GM18868 (cell line): ENCODE results near the gene PIP5K1C.
"Not testable (repeated sequence)": the region's sequence is repeated elsewhere in the genome, so short reads cannot be mapped to it uniquely, and the experiment has no call there.

Source experiments
- ATAC-seq: cut with Tn5 transposase; IDR thresholded peaks from one replicate; pipeline ENCODE4 v1.9.1; 2021; ENCODE audit warnings: mild to moderate bottlenecking, moderate library complexity; ENCODE audit not compliant: unreplicated experiment

PIP5K1C gene

DNA sequence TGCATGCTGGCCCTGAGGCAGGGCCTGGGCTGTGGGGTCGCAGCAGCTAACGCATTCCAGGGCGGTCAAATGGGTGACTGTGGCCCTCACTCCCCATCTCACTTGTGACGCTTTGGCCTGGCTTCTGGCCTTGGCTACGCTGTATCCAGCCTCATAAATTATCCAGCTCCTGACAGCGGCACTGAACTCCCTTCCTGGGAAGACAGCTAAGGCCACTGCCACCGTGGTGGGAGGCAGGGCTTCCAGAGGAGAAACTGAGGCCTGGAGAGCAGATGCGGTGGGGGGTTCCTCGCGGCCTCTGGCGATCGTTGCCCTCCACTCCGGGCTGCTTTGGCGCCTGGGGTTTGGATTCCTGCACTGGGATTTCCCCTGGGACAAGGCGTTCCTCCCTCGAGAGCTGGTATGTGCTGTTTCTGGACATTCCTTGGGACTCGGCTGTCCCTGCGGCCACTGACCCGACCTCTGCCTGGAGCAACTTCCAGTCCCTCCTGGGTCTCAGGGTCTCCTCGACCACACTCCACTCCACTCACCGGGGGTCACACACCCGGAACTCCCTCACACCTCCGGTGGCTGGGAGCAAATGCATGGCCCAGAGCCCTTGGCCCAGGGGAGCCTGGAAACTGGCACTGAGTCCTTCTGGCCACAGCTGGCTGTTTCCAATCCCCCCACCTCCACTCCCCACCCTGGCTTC, 97.0 kb downstream of the PIP5K1C start:
- no peak for ATAC-seq

DNA sequence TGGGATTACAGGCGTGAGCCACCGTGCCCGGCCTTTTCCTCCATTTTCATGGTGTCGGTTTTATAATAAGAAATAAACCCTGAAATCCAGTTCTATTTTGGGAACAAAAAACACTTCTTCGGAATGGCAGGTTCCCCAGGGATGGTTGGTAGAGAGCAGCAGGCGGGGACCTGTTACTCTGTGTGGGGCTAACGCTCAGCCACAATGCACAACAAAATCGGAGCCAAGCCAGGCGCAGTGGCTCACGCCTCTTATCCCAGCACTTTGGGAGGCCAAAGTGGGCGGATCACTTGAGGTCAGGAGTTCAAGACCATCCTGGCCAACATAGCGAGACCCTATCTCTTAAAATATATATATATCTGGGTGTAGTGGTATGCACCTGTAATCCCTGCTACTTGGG, 99.2 kb downstream of the PIP5K1C start:
- no peak for ATAC-seq

DNA sequence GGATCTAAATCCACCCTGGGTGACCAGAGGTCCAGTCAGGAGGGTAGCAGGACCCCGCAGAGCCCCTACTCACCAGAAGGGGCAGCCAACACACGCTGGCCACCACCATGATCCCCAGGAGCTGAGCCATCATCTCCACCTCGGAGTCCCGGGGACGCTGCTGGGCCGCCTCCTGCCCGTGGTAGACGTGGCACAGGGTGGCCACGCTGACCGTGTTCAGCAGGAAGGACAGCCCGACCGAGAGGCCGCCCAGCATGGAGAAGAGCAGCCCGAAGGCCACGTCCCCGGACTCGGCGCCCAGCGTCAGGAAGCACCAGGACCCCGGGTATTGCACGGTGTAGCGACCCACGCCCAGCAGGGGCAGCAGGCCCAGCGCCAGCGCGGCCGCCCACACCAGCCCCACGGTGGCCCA, 100.5 kb downstream of the PIP5K1C start:
- no peak for ATAC-seq

DNA sequence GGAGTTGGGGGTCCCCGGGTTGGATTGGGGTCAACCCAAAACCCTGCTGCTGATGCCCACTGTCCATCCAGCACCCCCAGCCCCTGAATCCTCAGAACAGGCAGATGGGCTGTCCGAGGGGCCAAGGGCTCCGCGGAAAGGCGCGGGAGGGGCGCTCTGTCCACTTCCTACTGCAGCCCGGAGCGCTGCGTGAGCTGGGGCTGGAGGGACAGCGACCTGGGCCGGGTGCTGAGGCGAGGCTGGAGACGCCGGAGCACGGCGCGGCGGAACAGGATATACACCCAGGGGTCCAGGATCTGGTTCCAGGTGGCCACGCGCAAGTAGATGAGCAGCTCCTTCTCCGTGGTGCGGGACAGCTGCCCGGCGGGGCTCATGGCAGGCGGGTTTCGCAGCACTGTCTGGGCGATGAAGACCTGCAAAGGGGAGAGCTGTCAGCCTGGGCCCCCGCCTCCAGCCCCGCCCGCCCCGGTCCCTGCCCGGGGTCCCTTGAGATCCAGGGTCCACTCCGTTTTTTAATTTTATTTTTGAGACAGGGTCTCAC, 104.7 kb downstream of the PIP5K1C start:
- no peak for ATAC-seq

DNA sequence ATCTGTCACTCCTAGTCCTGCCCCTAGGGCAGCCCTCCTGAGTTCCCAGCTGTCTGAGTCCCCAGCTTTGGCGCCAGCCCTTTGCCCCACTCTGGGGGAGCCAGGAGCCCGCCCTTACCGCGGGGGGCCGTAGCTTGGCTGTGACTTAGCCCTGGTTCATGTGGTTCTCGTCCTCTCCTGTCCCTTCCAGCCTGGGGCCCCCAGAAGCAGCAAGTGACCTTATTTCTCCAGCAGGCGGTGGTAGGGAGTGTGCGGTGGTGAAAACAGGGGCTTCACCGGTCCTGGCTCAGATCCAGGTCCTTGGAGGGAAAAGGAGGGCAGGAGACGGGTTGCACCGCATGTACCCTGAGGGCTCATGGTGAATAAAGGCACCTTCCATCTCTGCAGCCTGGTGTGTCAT, 107.1 kb downstream of the PIP5K1C start:
- no peak for ATAC-seq

DNA sequence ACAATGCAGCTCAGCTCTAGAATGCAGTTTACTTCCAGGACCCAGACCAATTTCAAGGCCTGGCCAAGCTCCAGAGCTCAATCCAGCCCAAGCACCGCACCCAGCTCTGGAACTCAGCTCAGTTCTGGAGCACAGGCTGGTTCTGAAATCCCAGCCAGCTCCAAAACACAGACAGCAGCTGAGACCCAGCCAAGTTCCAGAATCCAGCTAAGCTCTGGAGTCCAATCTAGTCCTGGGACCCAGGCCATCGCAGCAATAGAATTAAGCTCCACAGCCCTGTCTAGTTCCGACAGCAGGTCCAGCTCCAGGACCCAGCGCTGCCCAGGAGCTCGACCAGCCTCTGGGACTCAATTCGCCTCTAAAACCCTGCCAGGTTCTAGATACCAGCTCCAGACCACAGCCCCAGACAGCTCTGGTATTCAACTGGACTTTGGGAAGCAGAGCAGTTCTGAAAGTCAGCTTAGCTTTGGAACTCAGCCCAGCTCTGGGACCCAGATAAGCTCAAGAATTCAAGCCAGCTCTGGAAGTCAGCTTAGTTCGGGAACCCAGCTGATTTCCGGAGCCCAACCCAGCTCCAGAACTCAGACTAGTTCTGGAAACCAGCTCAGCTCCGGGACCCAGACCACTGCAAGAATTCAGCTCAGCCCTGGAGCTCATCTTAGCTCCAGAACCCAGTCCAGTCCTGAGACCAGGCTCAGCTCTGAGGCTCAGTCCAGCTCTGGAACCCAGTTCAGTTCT, 108.2 kb downstream of the PIP5K1C start:
- no peak for ATAC-seq

DNA sequence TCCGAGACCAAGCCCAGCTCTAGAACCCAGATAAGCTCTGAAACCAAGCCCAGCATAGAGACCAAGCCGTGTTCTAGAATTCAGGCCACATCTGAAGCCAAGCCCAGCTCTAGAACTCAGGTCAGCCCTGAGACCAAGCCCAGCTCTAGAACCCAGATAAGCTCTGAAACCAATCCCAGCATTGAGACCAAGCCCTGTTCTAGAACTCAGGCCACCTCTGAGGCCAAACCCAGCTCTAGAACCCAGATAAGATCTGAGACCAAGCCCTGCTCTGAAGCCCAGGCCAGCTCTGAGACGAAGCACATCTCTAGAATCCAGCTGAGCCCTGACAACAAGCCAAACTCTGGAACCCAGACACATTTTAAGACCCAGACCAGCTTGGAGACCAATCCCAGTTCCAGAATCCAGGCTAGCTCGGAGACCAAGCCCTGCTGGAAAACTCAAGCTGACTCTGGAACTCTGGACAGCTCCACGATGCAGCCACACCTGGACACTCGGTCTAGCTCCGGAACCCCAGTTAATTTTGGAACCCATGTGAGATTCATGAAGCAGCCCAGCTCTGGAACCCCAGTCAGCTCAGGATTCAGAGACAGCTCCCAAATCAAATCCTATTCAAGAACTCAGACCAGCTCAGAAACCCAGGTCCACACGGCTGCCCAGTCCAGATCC, 109.1 kb downstream of the PIP5K1C start:
- no peak for ATAC-seq

DNA sequence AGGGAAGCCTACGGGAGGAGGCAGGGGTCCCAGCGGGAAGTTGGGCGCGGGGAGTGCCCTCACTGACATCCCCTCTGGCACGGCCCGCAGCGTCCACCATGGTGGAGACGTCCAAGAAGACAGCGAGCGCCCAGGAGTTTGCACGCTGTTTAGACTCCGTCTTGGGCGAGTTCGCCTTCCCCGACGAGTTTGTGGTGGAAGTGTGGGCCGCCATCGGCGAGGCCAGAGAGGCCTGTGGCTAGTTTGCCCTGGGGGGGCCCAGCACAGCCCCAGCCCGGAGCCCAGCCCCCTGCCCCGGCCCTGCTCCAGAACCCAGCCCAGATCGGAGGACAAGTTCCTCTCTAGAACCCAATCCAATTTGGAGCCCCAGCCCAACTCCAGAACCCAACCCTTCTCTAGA, 110.3 kb downstream of the PIP5K1C start:
- no peak for ATAC-seq

DNA sequence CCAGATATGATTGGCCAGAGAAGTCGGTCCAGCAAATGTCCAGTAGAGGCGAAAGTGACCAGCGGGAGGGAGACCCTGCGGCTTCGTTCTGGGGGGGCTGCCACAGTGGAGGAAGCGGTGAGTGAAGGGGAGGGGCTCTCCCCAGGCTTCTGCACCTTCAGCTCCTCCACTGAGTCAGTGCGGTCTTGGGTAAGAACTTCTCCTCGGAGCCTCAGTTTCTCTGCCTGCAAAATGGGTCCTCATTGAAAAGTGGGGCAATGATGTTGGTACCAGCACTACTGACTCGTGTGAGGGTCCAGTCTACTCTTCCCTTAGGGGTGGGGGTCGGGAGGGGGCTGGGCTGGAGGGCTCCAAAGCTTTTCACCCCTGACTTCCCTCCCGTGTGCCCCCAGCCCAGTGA, 110.8 kb downstream of the PIP5K1C start:
- ATAC-seq, result no peak

DNA sequence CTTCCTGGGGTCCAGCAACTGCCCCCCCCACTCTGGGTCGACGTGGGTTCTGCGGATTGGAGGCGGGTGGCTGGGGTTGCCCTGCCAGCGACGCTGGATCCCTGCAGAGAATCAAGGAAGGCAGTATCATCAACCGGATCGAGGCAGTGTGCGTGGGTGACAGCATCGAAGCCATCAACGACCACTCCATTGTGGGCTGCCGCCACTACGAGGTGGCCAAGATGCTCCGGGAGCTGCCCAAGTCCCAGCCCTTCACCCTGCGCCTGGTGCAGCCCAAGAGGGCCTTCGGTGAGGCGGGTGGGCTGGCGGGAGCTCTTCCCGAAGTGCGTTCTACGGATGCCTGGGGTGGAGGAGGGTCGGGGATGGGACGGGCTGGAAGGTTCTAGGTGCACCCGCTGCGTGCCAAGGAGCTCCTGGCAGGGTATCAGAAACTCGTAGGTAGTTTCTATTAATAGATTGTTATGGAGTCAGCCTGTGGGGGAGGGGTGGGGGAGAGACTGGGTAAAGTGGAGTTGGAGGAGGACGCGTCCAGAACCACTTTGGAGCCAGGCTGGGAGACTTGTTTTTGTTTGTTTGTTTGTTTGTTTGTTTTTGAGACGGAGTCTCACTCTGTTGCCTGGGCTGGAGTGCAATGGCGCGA, 113.4 kb downstream of the PIP5K1C start:
- no peak for ATAC-seq

DNA sequence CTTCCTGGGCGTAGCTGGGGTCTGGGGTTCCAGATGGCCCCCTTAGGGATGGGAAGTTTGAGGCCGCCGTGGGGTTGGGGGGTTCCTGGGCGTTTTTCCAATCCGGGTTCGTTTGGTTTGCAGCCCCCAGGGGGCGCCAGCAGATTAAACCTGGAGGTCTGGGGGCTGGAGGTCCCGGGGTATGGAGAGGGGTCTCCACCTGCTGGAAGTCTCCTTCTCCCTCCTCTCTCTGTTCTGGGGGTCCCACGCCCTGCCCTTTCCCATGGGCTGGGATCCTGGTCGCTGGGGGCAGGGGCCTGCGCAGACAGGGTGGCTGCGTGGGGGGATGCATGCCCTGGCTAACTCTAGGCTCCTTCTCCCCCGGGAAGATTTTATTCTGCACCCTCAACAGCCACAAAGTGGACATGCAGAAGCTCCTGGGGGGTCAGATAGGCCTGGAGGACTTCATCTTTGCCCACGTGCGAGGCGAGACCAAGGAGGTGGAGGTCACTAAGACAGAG, 114.1 kb downstream of the PIP5K1C start:
- ATAC-seq, result no peak

DNA sequence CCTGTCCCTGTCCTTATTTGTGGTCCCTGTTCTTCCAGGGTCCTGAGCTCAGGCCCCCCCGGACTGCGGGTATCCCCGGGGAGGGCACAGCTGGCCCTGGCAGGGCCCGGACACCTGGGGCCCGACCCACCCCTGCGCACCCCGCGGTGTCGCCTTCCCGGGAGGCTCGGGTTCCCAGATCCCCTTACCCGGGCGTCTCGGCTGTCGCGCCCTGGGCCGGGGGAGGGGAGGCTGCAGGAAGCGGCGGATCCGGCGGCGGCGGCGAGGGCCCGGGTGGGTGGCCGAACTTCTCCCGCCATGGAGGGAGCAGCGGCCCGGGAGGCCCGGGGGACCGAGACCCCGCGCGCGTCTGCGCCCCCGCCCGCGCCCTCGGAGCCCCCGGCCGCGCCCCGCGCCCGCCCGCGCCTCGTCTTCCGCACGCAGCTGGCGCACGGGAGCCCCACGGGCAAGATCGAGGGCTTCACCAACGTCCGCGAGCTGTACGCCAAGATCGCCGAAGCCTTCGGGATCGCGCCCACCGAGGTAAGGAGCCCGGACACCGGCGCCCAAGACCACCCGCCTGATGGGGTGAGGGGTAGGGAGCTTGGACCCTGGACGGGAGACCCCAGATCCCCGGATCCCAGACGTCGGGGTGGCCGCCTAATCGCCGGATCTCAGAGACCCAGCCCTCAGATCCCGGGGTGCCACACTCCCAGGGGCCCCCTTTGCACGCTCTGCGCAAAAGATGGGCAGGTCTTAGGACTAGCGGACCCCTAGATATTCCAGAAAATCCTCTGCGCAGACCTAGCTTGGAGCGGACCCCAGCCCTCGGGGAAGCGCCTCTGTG, 114.8 kb downstream of the PIP5K1C start, which contains the start of gene GIPC3:
GIPC3 (plus strand) TSS at position 178 of the 826 bp plus-strand sequence; CDS start at position 298, 120 bp downstream.
- ATAC-seq, result no peak

DNA sequence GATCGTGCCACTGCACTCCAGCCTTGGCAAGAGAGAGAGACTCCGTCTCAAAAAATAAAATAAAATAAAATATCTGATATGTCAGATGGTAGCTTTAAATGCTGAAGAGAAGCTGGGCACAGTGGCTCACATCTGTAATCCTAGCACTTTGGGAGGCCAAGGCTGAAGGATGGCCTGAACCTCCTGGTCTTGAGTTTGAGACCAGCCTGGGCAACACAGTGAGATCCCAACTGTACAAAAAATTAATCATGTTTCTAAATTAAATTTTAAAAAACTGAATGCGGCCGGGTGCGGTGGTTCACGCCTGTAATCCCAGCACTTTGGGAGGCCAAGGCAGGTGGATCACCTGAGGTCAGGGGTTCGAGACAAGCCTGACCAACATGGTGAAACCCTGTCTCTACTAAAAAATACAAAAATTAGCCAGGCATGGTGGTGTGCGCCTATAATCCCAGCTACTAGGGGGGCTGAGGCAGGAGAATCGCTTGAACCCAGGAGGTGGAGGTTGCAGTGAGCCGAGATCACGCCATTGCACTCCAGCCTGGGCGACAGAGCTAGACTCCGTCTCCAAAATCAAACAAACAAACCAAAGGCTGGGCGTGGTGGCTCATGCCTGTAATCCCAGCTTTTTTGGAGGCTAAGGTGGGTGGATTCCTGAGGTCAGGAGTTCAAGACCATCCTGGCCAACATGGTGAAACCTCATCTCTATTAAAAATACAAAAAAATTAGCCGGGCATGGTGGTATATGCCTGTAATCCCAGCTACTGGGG, 116.0 kb downstream of the PIP5K1C start:
- ATAC-seq, result not testable (repeated sequence)

DNA sequence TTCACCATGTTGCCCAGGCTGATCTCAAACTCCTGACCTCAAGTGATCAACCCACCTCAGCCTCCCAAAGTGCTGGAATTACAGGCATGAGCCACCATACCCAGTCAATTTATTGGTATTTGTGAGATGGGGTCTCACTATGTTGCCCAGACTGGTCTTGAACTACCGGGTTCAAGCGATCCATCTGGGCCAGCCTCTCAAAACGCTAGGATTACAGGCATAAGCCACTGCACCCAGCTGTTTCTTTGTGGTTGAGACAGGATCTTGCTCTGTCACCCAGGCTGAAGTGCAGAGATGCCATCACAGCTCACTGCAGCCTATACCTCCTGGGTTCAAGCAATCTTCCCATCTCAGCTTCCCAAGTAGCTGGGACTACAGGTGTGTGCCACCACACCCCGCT, 118.5 kb downstream of the PIP5K1C start:
- not testable (repeated sequence) for ATAC-seq
